ENCODE measurements around the gene DNMBP.

The DNMBP gene

GRCh38 chr10:100009793-100010676, at the start of gene DNMBP:
Gene DNMBP, minus strand, starts transcription at chr10:100009947. Its CDS starts 37,823 bp downstream, at chr10:99972124.
- peak; percentile 89 for DNase-seq

GRCh38 chr10:100057948-100058347, 48.2 kb upstream of the DNMBP start:
- no peak for DNase-seq

- no peak for DNase-seq
Observed at GRCh38 chr10:100053686-100054460, 44.1 kb upstream of the DNMBP start.

- DNase-seq: peak; percentile 76
Observed at GRCh38 chr10:100046021-100046486, 36.3 kb upstream of the DNMBP start.

- no peak for DNase-seq
Observed at GRCh38 chr10:100045592-100045991, 35.8 kb upstream of the DNMBP start.

GRCh38 chr10:100043796-100044195, 34.0 kb upstream of the DNMBP start:
- DNase-seq: peak; percentile 29

- peak; percentile 11 for DNase-seq
Observed at GRCh38 chr10:100043344-100043743, 33.6 kb upstream of the DNMBP start.

- DNase-seq: no peak
Observed at GRCh38 chr10:100041306-100042002, 31.7 kb upstream of the DNMBP start.

- peak; percentile 8 for DNase-seq
Observed at GRCh38 chr10:100038561-100039071, 28.9 kb upstream of the DNMBP start.

GRCh38 chr10:100037758-100038315, 28.1 kb upstream of the DNMBP start:
- no peak for DNase-seq

GRCh38 chr10:100036850-100037249, 27.1 kb upstream of the DNMBP start:
- no peak for DNase-seq

GRCh38 chr10:100033766-100034418, 24.1 kb upstream of the DNMBP start:
- DNase-seq: no peak

GRCh38 chr10:100027416-100027815, 17.7 kb upstream of the DNMBP start:
- no peak for DNase-seq

- peak; percentile 91 for DNase-seq
Observed at GRCh38 chr10:100025576-100025975, 15.8 kb upstream of the DNMBP start.

GRCh38 chr10:100024748-100025147, 15.0 kb upstream of the DNMBP start:
- no peak for DNase-seq

GRCh38 chr10:100022403-100022802, 12.7 kb upstream of the DNMBP start:
- peak; percentile 70 for DNase-seq

- peak; percentile 63 for DNase-seq
Observed at GRCh38 chr10:100021322-100021721, 11.6 kb upstream of the DNMBP start.

- DNase-seq: peak; percentile 88
Observed at GRCh38 chr10:100020886-100021253, 11.1 kb upstream of the DNMBP start.

- DNase-seq: peak; percentile 92
Observed at GRCh38 chr10:100020142-100020885, 10.6 kb upstream of the DNMBP start.

GRCh38 chr10:100019787-100020141, 10.0 kb upstream of the DNMBP start:
- no peak for DNase-seq

- no peak for DNase-seq
Observed at GRCh38 chr10:100014071-100014762, 4.5 kb upstream of the DNMBP start.

Data from NCI-H69 (cell line).